HEK293T (cell line): ENCODE data around the gene GIMAP5.

ENCODE experiments used
- CTCF ChIA-PET: fragments of 350-600 bp; formaldehyde crosslinking; extraction: SDS; loops from one replicate; lab custom pipeline; 2021; ENCODE audit warnings: antibody characterized with exemption, inconsistent platforms; lab: Yijun Ruan, JAX
- POLR2A ChIA-PET: fragments of 350-600 bp; formaldehyde crosslinking; extraction: SDS; loops from one replicate; lab custom pipeline; 2020; ENCODE audit warnings: antibody characterized with exemption, inconsistent platforms; lab: Yijun Ruan, JAX
- DNase-seq: peaks from one replicate; pipeline ENCODE4 v3.0.0; 2012; ENCODE audit warnings: mixed read lengths; ENCODE audit errors: extremely low spot score
- ARNT ChIP-seq: fragments of 450-650 bp; IDR thresholded peaks from 2 replicates; pipeline ENCODE4 v1.6.1; 2017; ENCODE audit warnings: mild to moderate bottlenecking
- BHLHE40 ChIP-seq: fragments of 450-650 bp; IDR thresholded peaks from 2 replicates; pipeline ENCODE4 v1.6.1; 2016; ENCODE audit warnings: mild to moderate bottlenecking, moderate library complexity, borderline replicate concordance
- CTBP1 ChIP-seq: fragments of 450-650 bp; IDR thresholded peaks from 2 replicates; pipeline ENCODE4 v1.6.1; 2016; ENCODE audit warnings: borderline replicate concordance
- ELF4 ChIP-seq: fragments of 450-650 bp; IDR thresholded peaks from 2 replicates; pipeline ENCODE4 v1.6.1; 2017; ENCODE audit warnings: antibody characterized with exemption
- FOXA1 ChIP-seq: fragments of 450-650 bp; IDR thresholded peaks from 2 replicates; pipeline ENCODE4 v1.6.1; 2016; ENCODE audit warnings: mild to moderate bottlenecking
- FOXK2 ChIP-seq: fragments of 450-650 bp; IDR thresholded peaks from 2 replicates; pipeline ENCODE4 v1.6.1; 2016; ENCODE audit warnings: mild to moderate bottlenecking
- FOXM1 ChIP-seq: fragments of 450-650 bp; IDR thresholded peaks from 2 replicates; pipeline ENCODE4 v1.6.1; 2017; ENCODE audit warnings: mild to moderate bottlenecking, borderline replicate concordance
- HDGF ChIP-seq: fragments of 450-650 bp; IDR thresholded peaks from 2 replicates; pipeline ENCODE4 v1.6.1; 2017; ENCODE audit warnings: antibody characterized with exemption, borderline replicate concordance
- L3MBTL2 ChIP-seq: fragments of 450-650 bp; conservative IDR thresholded peaks from 2 replicates; pipeline ENCODE4 v1.6.1; 2016; ENCODE audit warnings: mild to moderate bottlenecking
- LEF1 ChIP-seq: fragments of 450-650 bp; IDR thresholded peaks from 2 replicates; pipeline ENCODE4 v1.6.1; 2017; ENCODE audit warnings: mild to moderate bottlenecking, borderline replicate concordance
- NFRKB ChIP-seq: fragments of 450-650 bp; IDR thresholded peaks from 2 replicates; pipeline ENCODE4 v1.6.1; 2016; ENCODE audit warnings: mild to moderate bottlenecking, moderate library complexity
- SP1 ChIP-seq: fragments of 450-650 bp; IDR thresholded peaks from 2 replicates; pipeline ENCODE4 v1.6.1; 2017
- SUZ12 ChIP-seq: fragments of 450-650 bp; IDR thresholded peaks from 2 replicates; pipeline ENCODE4 v1.6.1; 2016; ENCODE audit warnings: mild to moderate bottlenecking
- TARDBP ChIP-seq: fragments of 450-650 bp; IDR thresholded peaks from 2 replicates; pipeline ENCODE4 v1.6.1; 2016
- ZNF384 ChIP-seq: fragments of 450-650 bp; IDR thresholded peaks from 2 replicates; pipeline ENCODE4 v1.6.1; 2016
- TF ChIP-seq, protein P1 (sequence below): fragments of 450-650 bp; IDR thresholded peaks from 2 replicates; pipeline ENCODE4 v1.6.1; 2016

Gene GIMAP5

DNA sequence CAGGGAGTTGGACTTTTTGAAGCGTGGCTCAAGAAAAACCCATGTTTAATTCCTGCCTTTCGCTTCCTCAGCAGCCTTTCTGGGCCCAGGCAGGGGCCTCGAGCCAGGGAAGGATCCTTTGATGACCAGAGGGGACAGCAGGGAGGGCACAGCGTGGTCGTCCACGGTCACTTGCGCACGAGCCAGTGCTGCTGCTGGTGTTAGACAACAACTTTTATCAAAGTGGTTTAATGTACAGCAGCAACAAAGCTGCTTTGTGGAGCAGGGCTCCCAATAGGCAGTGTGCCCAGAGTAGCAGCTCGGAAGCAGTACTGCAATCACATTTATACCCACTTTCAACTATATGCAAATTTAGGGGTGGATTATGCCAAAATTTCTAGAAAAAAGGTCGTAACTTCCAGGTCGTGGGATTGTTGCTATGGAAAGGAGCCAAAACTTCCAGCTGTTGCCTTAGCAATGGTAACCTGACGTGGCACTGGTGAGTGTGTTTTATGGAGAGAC is 14.7 kb upstream of the GIMAP5 start:
- DNase-seq: no peak
- CTCF ChIA-PET: no interaction called here
- TF ChIP-seq ELF4 (no peak), CTBP1 (no peak), SUZ12 (no peak), BHLHE40 (no peak), FOXM1 (no peak), ARNT (no peak), FOXK2 (no peak)
- TF ChIP-seq, protein P1, sequence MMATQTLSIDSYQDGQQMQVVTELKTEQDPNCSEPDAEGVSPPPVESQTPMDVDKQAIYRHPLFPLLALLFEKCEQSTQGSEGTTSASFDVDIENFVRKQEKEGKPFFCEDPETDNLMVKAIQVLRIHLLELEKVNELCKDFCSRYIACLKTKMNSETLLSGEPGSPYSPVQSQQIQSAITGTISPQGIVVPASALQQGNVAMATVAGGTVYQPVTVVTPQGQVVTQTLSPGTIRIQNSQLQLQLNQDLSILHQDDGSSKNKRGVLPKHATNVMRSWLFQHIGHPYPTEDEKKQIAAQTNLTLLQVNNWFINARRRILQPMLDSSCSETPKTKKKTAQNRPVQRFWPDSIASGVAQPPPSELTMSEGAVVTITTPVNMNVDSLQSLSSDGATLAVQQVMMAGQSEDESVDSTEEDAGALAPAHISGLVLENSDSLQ: no peak
- POLR2A ChIA-PET: no interaction called here

- no peak for DNase-seq
- ChIA-PET CTCF (no interaction called here), POLR2A (no interaction called here)
- TF ChIP-seq, protein P1: no peak
- TF ChIP-seq SUZ12: no peak
- TF ChIP-seq FOXM1: no peak
- no peak for TF ChIP-seq ARNT
- no peak for TF ChIP-seq FOXA1
These were observed 13.8 kb upstream of the GIMAP5 start for GRCh38 chr7:150723467-150723866.

DNA sequence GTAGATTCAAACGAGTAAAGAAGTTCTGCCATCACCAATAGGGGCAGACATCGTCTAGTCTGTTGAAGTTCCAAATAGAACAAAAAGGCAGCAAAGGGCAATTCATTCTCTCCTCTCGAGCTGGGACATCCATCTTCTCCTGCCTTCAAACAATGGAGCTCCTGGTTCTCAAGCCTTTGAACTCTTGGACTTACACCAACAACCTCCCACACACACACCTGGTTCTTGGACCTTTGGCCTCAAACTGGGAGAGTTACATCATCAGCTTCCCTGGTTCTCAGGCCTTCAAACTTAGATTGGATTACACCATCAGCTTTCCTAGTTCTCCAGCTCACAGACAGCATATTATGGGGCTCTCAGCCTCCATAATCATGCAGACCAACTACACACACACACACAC is 9.8 kb upstream of the GIMAP5 start:
- ChIA-PET POLR2A (no interaction called here), CTCF (no interaction called here)
- TF ChIP-seq, protein P1: no peak
- no peak for TF ChIP-seq SUZ12
- no peak for TF ChIP-seq ARNT
- no peak for TF ChIP-seq ZNF384
- no peak for TF ChIP-seq FOXK2
- no peak for TF ChIP-seq LEF1
- DNase-seq: no peak

DNA sequence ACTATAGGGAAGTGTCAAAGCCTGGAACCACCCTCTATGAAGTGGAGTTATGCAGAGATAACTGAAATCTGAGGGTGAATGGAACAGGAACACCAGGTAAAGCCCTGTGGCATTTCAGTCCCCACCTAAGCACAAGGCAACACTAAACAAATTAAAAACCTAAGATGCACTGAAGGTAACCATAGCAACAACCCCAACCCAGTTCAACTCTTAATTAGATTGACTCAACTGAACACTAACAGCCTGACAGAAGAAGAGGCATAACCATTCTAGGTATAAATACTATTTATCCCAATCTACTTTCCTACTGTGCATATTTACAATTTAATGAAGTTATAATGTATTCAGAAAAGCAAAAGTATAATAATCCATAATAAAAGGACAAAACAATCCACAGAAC is 9.2 kb upstream of the GIMAP5 start:
- ChIA-PET CTCF (no interaction called here), POLR2A (no interaction called here)
- no peak for DNase-seq
- TF ChIP-seq ZNF384 (no peak), FOXK2 (no peak), ELF4 (no peak), ARNT (no peak), BHLHE40 (no peak), HDGF (no peak), CTBP1 (no peak), NFRKB (no peak), LEF1 (no peak), FOXA1 (no peak)

- ChIA-PET CTCF (no interaction called here), POLR2A (no interaction called here)
- TF ChIP-seq HDGF (no peak), SP1 (no peak), CTBP1 (no peak), FOXK2 (no peak), ZNF384 (no peak), LEF1 (no peak), TARDBP (no peak), NFRKB (no peak), BHLHE40 (no peak), FOXA1 (no peak), SUZ12 (no peak), L3MBTL2 (no peak), FOXM1 (no peak), ARNT (no peak), ELF4 (no peak)
- TF ChIP-seq, protein P1: no peak
- no peak for DNase-seq
These were observed 8.6 kb upstream of the GIMAP5 start for GRCh38 chr7:150728609-150729008.

GRCh38 chr7:150731916-150732315 is 5.3 kb upstream of the GIMAP5 start:
- TF ChIP-seq FOXA1 (no peak), ELF4 (no peak), CTBP1 (no peak), L3MBTL2 (no peak), FOXM1 (no peak), SUZ12 (no peak), ZNF384 (no peak), BHLHE40 (no peak), SP1 (no peak), TARDBP (no peak), NFRKB (no peak), LEF1 (no peak), HDGF (no peak)
- TF ChIP-seq, protein P1: no peak
- POLR2A ChIA-PET: no interaction called here
- no peak for DNase-seq
- CTCF ChIA-PET: no interaction called here
